Endometrial microvascular endothelial cells (primary cell): Measurements from ENCODE around the gene ARL9. TPM values are rescaled to one million over a fixed set of nuclear protein-coding genes. Genes with fewer than 3 reads are reported as not detected.

Experiments used
- in situ Hi-C: cut with HindIII; loops from 2 replicates; pipeline ENCODE4 v1.10.0; 2017; ENCODE audit warnings: low sequenced_read_pairs, low pct_unique_long_range_greater_than_20kb; ENCODE audit errors: inconsistent ontology term
- total RNA-seq: library from RNA; depleted of rRNA; stranded (reverse); fragments of >200 nt; gene quantifications from one replicate; pipeline ENCODE4 v1.2.3, GENCODE V29; 2015; ENCODE audit errors: inconsistent ontology term

Gene ARL9
- total RNA-seq, 1 donor from 2014 or later = 1.1 TPM

DNA sequence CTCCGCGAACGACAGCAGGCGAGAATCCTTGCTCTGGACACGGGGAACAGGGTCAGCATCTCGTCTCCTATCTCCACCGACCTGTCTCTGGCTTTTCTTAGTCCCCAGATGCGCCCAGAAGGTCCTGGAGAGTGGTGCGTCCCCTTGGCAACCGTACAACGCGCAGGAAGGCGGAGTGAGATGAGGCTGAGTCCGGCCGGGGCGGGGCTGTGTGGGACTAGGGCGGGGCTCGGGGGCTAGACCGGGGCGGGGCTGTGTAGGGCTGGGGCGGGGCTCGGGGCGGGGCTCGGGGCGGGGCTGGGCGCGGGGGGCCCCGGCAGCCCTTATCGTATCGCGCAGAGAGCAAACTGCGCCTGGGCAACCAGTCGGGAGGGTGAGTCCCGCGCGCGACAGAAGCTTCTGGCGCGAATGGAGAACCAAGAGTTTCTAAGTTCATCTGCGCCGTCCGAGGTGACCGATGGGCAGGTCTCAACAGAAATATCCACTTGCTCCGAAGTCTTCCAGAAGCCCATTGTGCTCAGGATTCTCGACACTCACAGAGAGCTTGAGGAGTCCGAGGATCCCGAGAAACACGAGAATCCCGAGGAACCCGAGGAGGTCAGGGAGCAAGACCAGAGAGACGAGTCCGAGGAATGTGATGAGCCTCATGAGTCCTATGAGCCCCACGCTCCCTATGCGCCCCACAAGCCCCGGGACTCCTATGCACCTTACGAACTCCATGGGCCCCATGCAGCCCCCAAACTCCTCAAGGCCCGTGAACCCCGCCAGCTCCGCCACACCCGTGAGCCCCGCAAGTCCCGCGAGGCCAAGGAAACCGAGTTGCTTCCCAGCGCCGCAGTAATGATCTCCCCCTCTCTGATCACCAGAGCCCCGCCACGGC, 24.9 kb downstream of the ARL9 start:
- in situ Hi-C loops = no loop called here

- in situ Hi-C loops = no loop called here
Observed at GRCh38 chr4:56531149-56531770, 25.7 kb downstream of the ARL9 start.

- in situ Hi-C loops = no loop called here
Observed at GRCh38 chr4:56531823-56532222, 26.2 kb downstream of the ARL9 start.

DNA sequence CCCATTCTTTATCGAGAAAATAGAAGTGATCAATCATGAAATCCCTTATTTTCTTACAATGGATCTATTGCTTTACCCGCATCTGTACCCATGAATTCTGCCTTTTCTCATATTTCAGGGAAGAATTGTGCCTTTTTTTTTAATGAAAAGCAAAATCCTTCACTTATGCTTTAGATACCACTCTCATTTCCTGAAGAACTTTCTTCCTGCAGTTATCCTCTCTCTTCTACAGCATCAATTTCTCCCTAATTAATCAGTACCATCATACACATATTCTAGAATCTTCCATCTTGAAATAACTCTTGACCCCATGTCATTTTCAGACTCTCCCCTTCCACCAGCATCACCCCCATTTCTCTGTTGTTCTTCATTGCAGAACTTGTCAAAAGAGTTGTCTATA, 26.6 kb downstream of the ARL9 start:
- in situ Hi-C loops = no loop called here

DNA sequence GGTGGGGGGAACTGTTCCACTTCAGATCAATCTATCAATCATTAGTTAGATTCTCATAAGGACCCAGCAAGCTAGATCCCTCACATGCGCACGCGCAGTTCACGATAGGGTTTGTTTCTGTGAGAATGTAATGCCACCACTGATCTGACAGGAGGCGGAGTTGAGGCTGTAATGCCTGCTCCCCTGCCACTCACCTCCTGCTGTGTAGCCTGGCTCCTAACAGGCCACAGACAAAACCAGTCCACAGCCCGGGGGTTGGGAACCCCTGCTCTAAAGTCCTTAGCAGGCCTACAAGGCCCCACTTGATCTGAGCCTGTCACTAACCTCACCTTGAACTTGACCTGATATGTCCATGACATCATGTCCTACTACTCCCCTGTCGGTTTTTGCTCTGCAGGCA, 30.3 kb downstream of the ARL9 start:
- in situ Hi-C loops = no loop called here

DNA sequence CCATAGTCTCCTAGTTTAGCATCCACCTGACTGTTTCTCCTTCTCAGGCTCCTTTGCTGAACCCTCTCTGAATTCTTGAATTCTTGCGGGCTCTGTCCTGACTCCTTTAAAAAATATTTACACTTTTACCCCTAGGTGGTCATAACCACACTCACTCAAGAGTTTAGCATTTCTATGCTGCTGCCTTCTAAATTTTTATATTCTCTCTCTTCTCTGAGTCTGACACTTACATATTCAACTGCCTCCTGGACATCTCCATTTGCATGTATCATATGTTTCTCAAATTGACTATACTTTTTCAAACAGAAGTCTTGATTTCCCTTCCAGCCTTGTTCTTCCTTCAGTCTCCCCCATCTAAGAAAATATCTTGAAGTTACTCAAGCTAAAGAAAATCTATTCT, 31.6 kb downstream of the ARL9 start:
- in situ Hi-C loops = no loop called here

DNA sequence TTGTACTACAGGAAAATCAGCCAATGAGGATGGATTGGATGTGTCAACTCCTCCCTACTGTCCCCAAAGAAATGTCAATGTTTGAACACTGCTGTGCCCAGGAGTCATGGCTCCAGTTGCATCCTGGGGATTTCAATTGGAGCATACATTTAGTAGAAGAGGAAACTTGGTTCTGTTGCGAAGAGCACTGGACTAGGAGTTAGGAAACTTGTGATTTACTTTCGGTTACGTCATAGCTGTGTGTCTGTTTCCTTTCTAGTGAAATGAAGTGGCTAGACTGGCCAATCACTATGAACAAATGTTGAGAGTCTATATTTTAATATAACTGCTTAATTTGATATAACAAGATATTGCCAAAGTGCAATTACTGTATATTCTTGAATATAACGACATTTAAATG, 35.2 kb downstream of the ARL9 start:
- in situ Hi-C loops = no loop called here

DNA sequence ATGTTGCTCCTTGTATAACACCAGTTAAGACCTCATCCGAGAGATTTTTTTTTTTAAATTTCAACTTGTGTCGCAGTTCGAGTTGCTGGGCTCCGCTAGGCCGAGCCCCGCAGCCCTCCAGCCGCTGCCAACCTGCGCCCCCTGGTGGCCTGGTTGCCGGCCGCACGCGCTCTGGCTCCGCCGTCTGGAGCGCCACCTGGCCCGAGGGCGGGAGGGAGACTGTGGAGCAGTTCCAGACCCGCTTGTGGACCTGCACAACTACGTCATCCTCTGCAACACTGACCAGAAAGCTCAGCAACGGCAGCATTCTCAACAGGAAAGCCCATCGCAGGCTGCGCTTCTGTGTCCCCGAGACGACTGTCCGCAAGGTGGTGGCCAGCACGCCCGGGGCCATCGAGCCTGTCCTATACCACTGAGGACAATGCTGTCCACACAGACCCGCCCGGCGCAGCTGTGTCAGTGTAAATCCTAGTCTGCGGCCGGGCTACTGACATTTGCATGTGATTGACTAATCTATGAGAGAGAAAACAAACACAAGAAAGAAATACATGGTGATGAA, 39.1 kb downstream of the ARL9 start:
- in situ Hi-C loops = no loop called here

GRCh38 chr4:56550642-56551041, 45.1 kb downstream of the ARL9 start:
- in situ Hi-C loops = no loop called here

GRCh38 chr4:56551516-56551915, 45.9 kb downstream of the ARL9 start:
- in situ Hi-C loops = no loop called here

DNA sequence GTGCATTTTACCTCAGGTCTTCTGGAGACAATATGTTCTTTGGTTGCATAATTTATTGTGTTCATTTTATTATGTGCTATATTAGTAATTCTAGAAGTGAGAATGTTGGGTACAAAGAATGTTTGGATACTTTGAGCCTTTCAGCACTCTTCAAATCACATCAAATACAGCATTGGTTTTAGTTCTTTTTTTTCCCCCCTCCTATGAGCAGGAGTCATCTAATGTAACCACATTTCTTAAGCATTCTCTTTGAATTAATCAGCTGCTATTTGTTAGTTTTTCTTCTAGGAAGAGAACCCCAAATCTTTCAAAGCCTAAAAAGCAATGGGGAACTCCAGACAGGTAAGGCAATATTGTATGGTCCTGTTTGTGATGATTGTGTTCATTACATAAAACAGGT, 46.7 kb downstream of the ARL9 start:
- in situ Hi-C loops = no loop called here

GRCh38 chr4:56570041-56570440, 64.5 kb downstream of the ARL9 start:
- in situ Hi-C loops = no loop called here

Other genes with a start within 250 kb of the ARL9 start
- 8.0 TPM for gene AASDH, start 118.3 kb upstream of the ARL9 start, total RNA-seq
- gene PPAT, start 70.2 kb upstream of the ARL9 start, total RNA-seq = 19.8 TPM
- 145 TPM for gene PAICS, start 69.5 kb upstream of the ARL9 start, total RNA-seq
- gene SRP72, start 38.2 kb upstream of the ARL9 start, total RNA-seq = 74.3 TPM
- 108 TPM for gene HOPX, start 175.5 kb downstream of the ARL9 start, total RNA-seq